Vagina (tissue), 2 donors: ENCODE measurements around the gene GATA5. TPM values are rescaled to one million over a fixed set of nuclear protein-coding genes. Genes with fewer than 3 reads are reported as not detected.
A peak's percentile ranks its signal among the peaks of the same experiment; 100 is the strongest.
"Not testable (repeated sequence)": the region's sequence is repeated elsewhere in the genome, so short reads cannot be mapped to it uniquely, and the experiment has no call there.

ENCODE experiments used
- DNase-seq, 2 donors: peaks; one replicate each; pipeline ENCODE4 v3.0.0-alpha.2; 2017; ENCODE audit errors: extremely low spot score in 2 of 2
- H3K27ac ChIP-seq: fragments of 200-600 bp; sonication (generic); one replicate; pipeline ENCODE4 v1.5.1; 2019
- H3K27me3 ChIP-seq: fragments of 200-600 bp; sonication (generic); one replicate; pipeline ENCODE4 v1.5.1; 2019
- H3K36me3 ChIP-seq, 2 donors: fragments of 200-600 bp; sonication (generic); one replicate each; pipeline ENCODE4 v1.5.1; 2017 to 2019
- H3K4me1 ChIP-seq: fragments of 200-600 bp; sonication (generic); one replicate; pipeline ENCODE4 v1.5.1; 2019
- H3K4me3 ChIP-seq, 2 donors: fragments of 200-600 bp; sonication (generic); 1 replicate in 1 of 2; 2 replicates in 1 of 2; pipeline ENCODE4 v1.5.1; 2016 to 2019
- H3K9me3 ChIP-seq: fragments of 200-600 bp; sonication (generic); one replicate; pipeline ENCODE4 v1.5.1; 2019
- CTCF ChIP-seq, 3 experiments: fragments of 450-650 bp in 2 of 3; fragments of 200-600 bp in 1 of 3; sonication (generic) in 1 of 3; IDR thresholded peaks; one replicate each; pipeline ENCODE4 v1.5.1; 2017 to 2019; ENCODE audit warnings: antibody characterized with exemption in 3 of 3, mild to moderate bottlenecking in 2 of 3, moderate library complexity in 2 of 3
- POLR2A ChIP-seq, 2 donors: fragments of 450-650 bp; IDR thresholded peaks; one replicate each; pipeline ENCODE4 v1.6.1; 2017; ENCODE audit warnings: antibody characterized with exemption in 2 of 2, mild to moderate bottlenecking in 2 of 2, moderate library complexity in 2 of 2
- POLR2AphosphoS5 ChIP-seq, 2 donors: sonication (generic); formaldehyde crosslinking; IDR thresholded peaks; one replicate each; pipeline ENCODE4 v1.9.0; 2017; ENCODE audit warnings: antibody characterized with exemption in 2 of 2, mild to moderate bottlenecking in 2 of 2, low read depth in 1 of 2; ENCODE audit not compliant: insufficient read depth in 1 of 2
- intact Hi-C: fragments of 100-400 bp; cut with DNase I; formaldehyde crosslinking; loops from one replicate; pipeline ENCODE4 v1.15.1; 2023
- total RNA-seq: library from RNA; depleted of rRNA; stranded (reverse); fragments of >200 nt; gene quantifications from one replicate; pipeline ENCODE4 v1.2.3, GENCODE V29; 2016

The GATA5 gene
- total RNA-seq, 1 donor from 2014 or later: 7.9 TPM

DNA sequence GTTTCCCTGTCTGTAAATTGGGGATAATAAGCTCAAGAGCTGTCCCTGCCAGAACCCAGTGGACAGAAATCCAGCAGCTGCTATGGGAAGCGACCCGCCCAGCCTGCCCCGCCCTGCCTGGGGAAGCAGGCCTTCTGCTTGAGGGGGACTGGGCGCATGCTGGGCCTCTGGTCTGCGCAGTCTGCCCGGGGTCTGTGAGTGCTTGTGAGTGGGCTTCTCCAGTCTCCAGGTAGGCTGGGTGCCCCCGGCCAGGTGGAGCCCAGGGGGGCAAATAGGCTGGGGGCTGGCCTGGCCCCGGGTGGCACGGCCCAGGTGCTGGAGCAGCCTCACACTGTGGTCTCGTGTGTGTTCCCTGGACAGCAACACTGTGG, 47.8 kb downstream of the GATA5 start:
- H3K4me3 ChIP-seq: no peak overlapping the region
- intact Hi-C loops: no loop called here
- DNase-seq: no peak
- no peak overlapping the region for H3K27ac ChIP-seq
- peaks cover 16% of the 10 kb centered on the region for H3K4me1 ChIP-seq
- H3K27me3 ChIP-seq: no peaks in the 10 kb centered on the region
- no peaks in the 10 kb centered on the region for H3K9me3 ChIP-seq
- no peaks in the 10 kb centered on the region for H3K36me3 ChIP-seq
- no peak for TF ChIP-seq POLR2A (IDR thresholded peaks at IDR 0.05)

GRCh38 chr20:62427172-62428001, 48.4 kb downstream of the GATA5 start, which contains the start of gene RBBP8NL:
Gene RBBP8NL (minus strand): TSS chr20:62427539. CDS start chr20:62419647, 7,892 bp downstream.
- no peaks in the 10 kb centered on the region for H3K36me3 ChIP-seq
- no peaks in the 10 kb centered on the region for H3K9me3 ChIP-seq
- TF ChIP-seq POLR2A (IDR thresholded peaks at IDR 0.05): no peak
- TF ChIP-seq CTCF (IDR thresholded peaks at IDR 0.05): no peak
- peak; percentile 51 to 66 for TF ChIP-seq POLR2AphosphoS5 (IDR thresholded peaks at IDR 0.05; ENCODE audit: insufficient read depth in 1 of 2, low read depth in 1 of 2)
- no peak for DNase-seq
- H3K27me3 ChIP-seq: no peaks in the 10 kb centered on the region
- H3K4me3 ChIP-seq: peak within 1 kb of the TSS in 1 of 2 donors; percentile 22
- H3K27ac ChIP-seq: no peak within 1 kb of the TSS
- intact Hi-C loops: no loop called here
- peaks cover 16% of the 10 kb centered on the region for H3K4me1 ChIP-seq

- H3K27ac ChIP-seq: no peak overlapping the region
- no peaks in the 10 kb centered on the region for H3K36me3 ChIP-seq
Measured at GRCh38 chr20:62426699-62427131, 49.1 kb downstream of the GATA5 start.

DNA sequence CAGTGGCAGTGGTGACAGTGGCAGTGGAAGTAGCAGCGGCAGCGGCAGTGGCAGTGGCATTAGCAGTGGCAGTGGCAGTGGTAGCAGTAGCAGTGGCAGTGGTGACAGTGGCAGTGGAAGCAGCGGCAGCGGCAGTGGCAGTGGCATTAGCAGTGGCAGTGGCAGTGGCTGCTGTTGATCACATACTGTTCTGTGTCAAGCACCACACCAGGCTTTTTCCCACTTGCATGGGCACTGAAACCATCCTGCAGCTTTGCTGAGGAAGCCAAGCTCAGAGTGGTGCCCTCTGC, 49.8 kb downstream of the GATA5 start:
- DNase-seq, H3K9me3 ChIP-seq, H3K27me3 ChIP-seq, H3K27ac ChIP-seq, H3K36me3 ChIP-seq, intact Hi-C loops, H3K4me3 ChIP-seq: not testable (repeated sequence)
- H3K4me1 ChIP-seq: peaks cover 16% of the 10 kb centered on the region

More at GRCh38 chr20:62426699-62427131, 49.1 kb downstream of the GATA5 start:
- Histone ChIP-seq H3K4me3 (peak overlapping the region in 1 of 2 donors; percentile 22), H3K27me3 (no peaks in the 10 kb centered on the region), H3K9me3 (no peaks in the 10 kb centered on the region), H3K4me1 (peaks cover 16% of the 10 kb centered on the region)
- intact Hi-C loops: no loop called here
- no peak for DNase-seq
- TF ChIP-seq POLR2A (IDR thresholded peaks at IDR 0.05) (no peak), POLR2AphosphoS5 (IDR thresholded peaks at IDR 0.05; ENCODE audit: insufficient read depth in 1 of 2, low read depth in 1 of 2) (no peak), CTCF (IDR thresholded peaks at IDR 0.05) (no peak)

DNA sequence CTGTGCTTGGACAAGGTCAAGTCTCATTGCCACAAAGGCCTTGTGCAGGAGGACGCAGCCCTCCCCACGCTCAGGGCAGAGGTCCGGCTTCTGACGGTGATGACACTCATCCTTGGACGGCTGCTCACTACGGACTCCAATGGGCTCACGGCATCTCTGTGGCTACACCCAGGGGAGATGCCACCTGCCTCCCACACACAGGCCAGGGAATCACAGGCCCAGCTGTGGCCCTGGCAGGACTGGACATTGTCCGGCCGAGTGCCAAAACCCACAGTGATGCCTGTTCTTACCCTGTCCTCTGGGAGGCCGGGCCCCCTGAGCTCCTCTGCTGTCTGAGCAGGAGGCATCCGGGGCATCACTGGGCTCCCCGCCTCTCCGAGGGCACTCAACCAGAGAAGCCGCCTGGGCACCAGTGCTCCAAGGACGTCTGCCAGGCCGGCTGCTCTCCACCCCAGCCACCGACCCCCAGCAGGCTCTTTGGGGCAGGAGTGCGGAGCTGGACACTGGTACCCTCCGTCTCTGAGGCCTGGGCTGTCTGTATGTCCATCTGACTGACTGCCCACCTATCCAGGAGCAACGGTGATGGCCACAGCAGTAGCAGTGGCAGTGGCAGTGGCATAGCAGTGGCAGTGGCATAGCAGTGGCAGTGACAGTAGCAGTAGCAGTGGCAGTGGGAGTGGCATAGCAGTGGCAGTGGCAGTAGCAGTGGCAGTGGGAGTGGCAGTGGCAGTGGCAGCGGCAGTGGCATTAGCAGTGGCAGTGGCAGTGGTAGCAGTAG, 50.3 kb downstream of the GATA5 start:
- intact Hi-C loops: no loop called here
- no peak overlapping the region for H3K27ac ChIP-seq
- H3K4me1 ChIP-seq: peaks cover 16% of the 10 kb centered on the region
- H3K36me3 ChIP-seq: no peaks in the 10 kb centered on the region
- TF ChIP-seq POLR2AphosphoS5 (IDR thresholded peaks at IDR 0.05; ENCODE audit: insufficient read depth in 1 of 2, low read depth in 1 of 2) (no peak), CTCF (IDR thresholded peaks at IDR 0.05) (no peak), POLR2A (IDR thresholded peaks at IDR 0.05) (no peak)
- H3K9me3 ChIP-seq: no peaks in the 10 kb centered on the region
- DNase-seq: no peak
- H3K27me3 ChIP-seq: no peaks in the 10 kb centered on the region
- H3K4me3 ChIP-seq: no peak overlapping the region
